H1 (cell line): ENCODE results near the gene CSAD.

Experiments
- CHD1 ChIP-seq: IDR thresholded peaks from 2 replicates; pipeline ENCODE4 v1.6.1; 2012; ENCODE audit warnings: low read depth, low read length, improper control_type of control experiment
- EZH2 ChIP-seq: fragments of 200-600 bp; sonication (generic); IDR thresholded peaks from 2 replicates; pipeline ENCODE4 v1.7.1; 2012; ENCODE audit warnings: low read depth, mild to moderate bottlenecking, moderate library complexity, low read length, inconsistent platforms; ENCODE audit not compliant: severe bottlenecking
- POLR2A ChIP-seq, 2 experiments: IDR thresholded peaks; 1 replicate in 1 of 2; 2 replicates in 1 of 2; pipeline ENCODE4 v1.6.1; 2011; ENCODE audit warnings: low read depth in 2 of 2, low read length in 2 of 2, mild to moderate bottlenecking in 2 of 2; ENCODE audit errors: control extremely low read depth in 1 of 2
- RBBP5 ChIP-seq: IDR thresholded peaks from 2 replicates; pipeline ENCODE4 v1.7.1; 2012; ENCODE audit warnings: low read depth, mild to moderate bottlenecking, inconsistent platforms, low read length, moderate library complexity, borderline replicate concordance
- SP2 ChIP-seq: IDR thresholded peaks from 2 replicates; pipeline ENCODE4 v1.6.1; 2012; ENCODE audit warnings: mild to moderate bottlenecking, low read length, inconsistent platforms
- TAF1 ChIP-seq: IDR thresholded peaks from 2 replicates; pipeline ENCODE4 v1.6.1; 2011; ENCODE audit warnings: mild to moderate bottlenecking, low read depth, low read length
- TF ChIP-seq, protein P1 (sequence below), 3 experiments: IDR thresholded peaks; 1 replicate in 2 of 3; 2 replicates in 1 of 3; pipeline versions ENCODE4 v1.5.1 to v1.6.1; 2011; ENCODE audit warnings: low read length in 3 of 3, mild to moderate bottlenecking in 3 of 3, inconsistent platforms in 2 of 3, low read depth in 1 of 3, moderate library complexity in 1 of 3; ENCODE audit not compliant: insufficient read depth in 1 of 3; ENCODE audit errors: control extremely low read depth in 1 of 3

GRCh38 chr12:53205747-53206419, 25.2 kb upstream of the CSAD start:
- no peak for TF ChIP-seq EZH2
- no peak for TF ChIP-seq RBBP5
- TF ChIP-seq CHD1 = no peak
- TF ChIP-seq, protein P1, sequence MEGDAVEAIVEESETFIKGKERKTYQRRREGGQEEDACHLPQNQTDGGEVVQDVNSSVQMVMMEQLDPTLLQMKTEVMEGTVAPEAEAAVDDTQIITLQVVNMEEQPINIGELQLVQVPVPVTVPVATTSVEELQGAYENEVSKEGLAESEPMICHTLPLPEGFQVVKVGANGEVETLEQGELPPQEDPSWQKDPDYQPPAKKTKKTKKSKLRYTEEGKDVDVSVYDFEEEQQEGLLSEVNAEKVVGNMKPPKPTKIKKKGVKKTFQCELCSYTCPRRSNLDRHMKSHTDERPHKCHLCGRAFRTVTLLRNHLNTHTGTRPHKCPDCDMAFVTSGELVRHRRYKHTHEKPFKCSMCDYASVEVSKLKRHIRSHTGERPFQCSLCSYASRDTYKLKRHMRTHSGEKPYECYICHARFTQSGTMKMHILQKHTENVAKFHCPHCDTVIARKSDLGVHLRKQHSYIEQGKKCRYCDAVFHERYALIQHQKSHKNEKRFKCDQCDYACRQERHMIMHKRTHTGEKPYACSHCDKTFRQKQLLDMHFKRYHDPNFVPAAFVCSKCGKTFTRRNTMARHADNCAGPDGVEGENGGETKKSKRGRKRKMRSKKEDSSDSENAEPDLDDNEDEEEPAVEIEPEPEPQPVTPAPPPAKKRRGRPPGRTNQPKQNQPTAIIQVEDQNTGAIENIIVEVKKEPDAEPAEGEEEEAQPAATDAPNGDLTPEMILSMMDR (IDR thresholded peaks at IDR 0.05; ENCODE audit: control extremely low read depth in 1 of 3, insufficient read depth in 1 of 3, low read depth in 1 of 3, low read length in 3 of 3) = no peak
- TF ChIP-seq SP2 = no peak
- TF ChIP-seq POLR2A (IDR thresholded peaks at IDR 0.05; ENCODE audit: control extremely low read depth in 1 of 2, low read depth in 2 of 2, low read length in 2 of 2) = no peak
- no peak for TF ChIP-seq TAF1
